SK-N-SH (cell line): ENCODE measurements around the gene HDAC7. TPM values are rescaled to one million over a fixed set of nuclear protein-coding genes. Genes with fewer than 3 reads are reported as not detected.

ENCODE experiments used
- CTCF ChIA-PET: fragments of 300-600, 350-600 bp; formaldehyde crosslinking; extraction: SDS; loops from one replicate; lab custom pipeline; 2021; lab: Yijun Ruan, JAX
- POLR2A ChIA-PET: fragments of 350-600 bp; sonication (Branson Sonifier 250); formaldehyde crosslinking; extraction: SDS; loops from one replicate; lab custom pipeline; 2020; ENCODE audit warnings: antibody characterized with exemption, inconsistent platforms; lab: Yijun Ruan, JAX
- DNase-seq: peaks from one replicate; pipeline ENCODE4 v3.0.0; 2012
- H2AFZ ChIP-seq: fragments of 200-600 bp; sonication (generic); 2 replicates; pipeline ENCODE4 v1.8.1; 2016; ENCODE audit warnings: antibody characterized with exemption, mild to moderate bottlenecking, low read depth
- H3F3A ChIP-seq: fragments of 200-600 bp; sonication (generic); replicated peaks from 2 replicates; pipeline ENCODE3; 2016; ENCODE audit warnings: antibody characterized with exemption, mild to moderate bottlenecking; ENCODE audit not compliant: insufficient read depth
- H3K27ac ChIP-seq, 2 experiments: fragments of 200-500 bp in 1 of 2; fragments of 200-600 bp in 1 of 2; sonication (Bioruptor generic) in 1 of 2; sonication (generic), shearing (Covaris generic) in 1 of 2; 2 replicates each; pipeline versions ENCODE4 v1.5.1 to v1.6.1; 2014 to 2016; ENCODE audit warnings: low read depth in 2 of 2, inconsistent platforms in 1 of 2, low read length in 1 of 2, mild to moderate bottlenecking in 1 of 2, mixed read lengths in 1 of 2
- H3K27me3 ChIP-seq: fragments of 200-600 bp; sonication (generic), shearing (Covaris generic); 2 replicates; pipeline ENCODE4 v1.6.1; 2016; ENCODE audit warnings: mixed run types; ENCODE audit not compliant: insufficient read depth
- H3K36me3 ChIP-seq, 2 experiments: fragments of 200-500 bp in 1 of 2; fragments of 200-600 bp in 1 of 2; sonication (Bioruptor generic) in 1 of 2; sonication (generic) in 1 of 2; replicated peaks in 1 of 2; 2 replicates each; pipeline versions ENCODE3 to v1.5.1; 2014 to 2016; ENCODE audit warnings: low read length in 1 of 2, mild to moderate bottlenecking in 1 of 2; ENCODE audit not compliant: insufficient read depth in 2 of 2, control insufficient read depth in 1 of 2
- H3K4me1 ChIP-seq, 2 experiments: fragments of 200-500 bp in 1 of 2; fragments of 200-600 bp in 1 of 2; sonication (Bioruptor generic) in 1 of 2; sonication (generic), shearing (Covaris generic) in 1 of 2; 2 replicates each; pipeline versions ENCODE4 v1.5.1 to v1.6.1; 2014 to 2016; ENCODE audit warnings: low read depth in 1 of 2, low read length in 1 of 2, mixed run types in 1 of 2; ENCODE audit not compliant: insufficient read depth in 2 of 2, control insufficient read depth in 1 of 2
- H3K4me2 ChIP-seq: fragments of 200-600 bp; sonication (generic), shearing (Covaris generic); 2 replicates; pipeline ENCODE4 v1.6.1; 2017; ENCODE audit warnings: mixed run types
- H3K4me3 ChIP-seq, 2 experiments: fragments of 200-500 bp in 1 of 2; fragments of 200-600 bp in 1 of 2; sonication (Bioruptor generic) in 1 of 2; sonication (generic), shearing (Covaris generic) in 1 of 2; 2 replicates each; pipeline versions ENCODE4 v1.5.1 to v1.8.1; 2014 to 2016; ENCODE audit warnings: low read depth in 2 of 2, inconsistent platforms in 1 of 2, low read length in 1 of 2, mild to moderate bottlenecking in 1 of 2, mixed read lengths in 1 of 2, moderate library complexity in 1 of 2
- H3K79me2 ChIP-seq: fragments of 200-600 bp; sonication (generic); 2 replicates; pipeline ENCODE4 v1.8.1; 2017; ENCODE audit warnings: mild to moderate bottlenecking; ENCODE audit not compliant: insufficient read depth
- H3K9ac ChIP-seq: fragments of 200-600 bp; sonication (generic); 2 replicates; pipeline ENCODE4 v1.6.1; 2017; ENCODE audit warnings: mixed run types
- H3K9me2 ChIP-seq: fragments of 200-600 bp; sonication (generic); 2 replicates; pipeline ENCODE4 v1.6.1; 2017; ENCODE audit warnings: mixed run types
- H3K9me3 ChIP-seq: fragments of 200-600 bp; sonication (generic); 2 replicates; pipeline ENCODE4 v1.6.1; 2017; ENCODE audit warnings: mixed run types, mild to moderate bottlenecking, moderate library complexity
- H4K20me1 ChIP-seq: fragments of 200-600 bp; sonication (generic); 2 replicates; pipeline ENCODE4 v1.6.1; 2017; ENCODE audit warnings: mild to moderate bottlenecking, mixed run types; ENCODE audit not compliant: insufficient read depth
- CHD2 ChIP-seq: fragments of 150-350 bp; IDR thresholded peaks from 2 replicates; pipeline ENCODE4 v1.6.1; 2018; ENCODE audit warnings: low read length; ENCODE audit not compliant: partially characterized antibody
- EZH2phosphoT487 ChIP-seq: fragments of 200-600 bp; sonication (generic); IDR thresholded peaks from 2 replicates; pipeline ENCODE4 v1.6.1; 2017; ENCODE audit warnings: low read depth, mixed run types, mild to moderate bottlenecking, antibody characterized with exemption, moderate library complexity, borderline replicate concordance
- FOSL2 ChIP-seq: IDR thresholded peaks from 2 replicates; pipeline ENCODE4 v1.4.0; 2012; ENCODE audit warnings: low read depth, mild to moderate bottlenecking, moderate library complexity, borderline replicate concordance
- FOXJ3 ChIP-seq: sonication (generic); formaldehyde crosslinking; IDR thresholded peaks from 2 replicates; pipeline ENCODE4 v1.5.1; 2020; ENCODE audit warnings: mild to moderate bottlenecking, missing genetic modification reagents
- FOXM1 ChIP-seq: IDR thresholded peaks from 2 replicates; pipeline ENCODE4 v1.4.0; 2012; ENCODE audit warnings: low read depth, mild to moderate bottlenecking
- JUND ChIP-seq: IDR thresholded peaks from 2 replicates; pipeline ENCODE4 v1.4.0; 2012
- NFIC ChIP-seq: IDR thresholded peaks from 2 replicates; pipeline ENCODE4 v1.4.0; 2012; ENCODE audit warnings: borderline replicate concordance
- PBX3 ChIP-seq: IDR thresholded peaks from 2 replicates; pipeline ENCODE4; 2012
- POLR2AphosphoS5 ChIP-seq: IDR thresholded peaks from 2 replicates; pipeline ENCODE4 v1.6.1; 2012; ENCODE audit warnings: low read depth, low read length
- RAD21 ChIP-seq: IDR thresholded peaks from 2 replicates; pipeline ENCODE4 v1.6.1; 2012; ENCODE audit warnings: mild to moderate bottlenecking, low read length
- RFX5 ChIP-seq: IDR thresholded peaks from 2 replicates; pipeline ENCODE4 v1.6.1; 2012; ENCODE audit warnings: mild to moderate bottlenecking, improper control_type of control experiment, low read length
- SMC3 ChIP-seq: IDR thresholded peaks from 2 replicates; pipeline ENCODE4 v1.6.1; 2012; ENCODE audit warnings: low read depth, low read length, improper control_type of control experiment
- TEAD4 ChIP-seq: IDR thresholded peaks from 2 replicates; pipeline ENCODE4 v1.4.0; 2012; ENCODE audit warnings: mild to moderate bottlenecking, borderline replicate concordance; ENCODE audit not compliant: insufficient read depth
- USF1 ChIP-seq: IDR thresholded peaks from 2 replicates; pipeline ENCODE4 v1.4.0; 2012; ENCODE audit warnings: low read depth, borderline replicate concordance
- YY1 ChIP-seq: IDR thresholded peaks from 2 replicates; pipeline ENCODE4 v1.4.0; 2012; ENCODE audit warnings: low read depth, mild to moderate bottlenecking
- WGBS: methylation state at CpG from one replicate; pipeline ENCODE4 v1.1.6; 2017; ENCODE audit warnings: low lambda C conversion rate; 5-methylcytosine and 5-hydroxymethylcytosine counted together
- polyA plus RNA-seq, 3 experiments: library from polyadenylated mRNA; depleted of rRNA; stranded (reverse); fragments of >200 nt; gene quantifications; 2 replicates each; pipeline ENCODE4 v1.2.3, GENCODE V29; 2012

The HDAC7 gene
- polyA plus RNA-seq, 1 of the 3 experiments (the other 2 are of a cell fraction): 51.0 TPM

DNA sequence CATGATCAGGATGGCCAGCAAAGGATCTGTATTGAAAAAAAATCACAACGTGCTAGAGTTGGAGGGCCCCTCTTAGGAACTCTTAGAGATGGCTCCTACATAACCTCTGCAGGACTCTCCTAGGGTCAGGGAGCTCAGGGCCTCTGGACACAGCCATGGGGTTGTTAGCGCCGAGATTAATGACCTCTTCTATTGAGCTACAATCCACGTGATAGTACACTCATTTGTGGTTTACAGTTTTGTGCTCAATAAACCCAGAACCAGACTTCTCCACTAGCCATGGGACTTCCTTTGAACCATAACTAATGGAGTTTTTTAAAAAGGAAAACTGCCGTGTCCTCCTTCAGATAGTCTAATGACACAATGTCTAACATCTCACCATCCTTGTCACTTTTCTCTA lies 29.6 kb upstream of the HDAC7 start (continued):
- TF ChIP-seq FOSL2: no peak

GRCh38 chr12:47848853-47849252 lies 29.1 kb upstream of the HDAC7 start:
- Histone ChIP-seq H3K27me3 (no peaks in the 10 kb centered on the region; the same call in 1 of the 2 replicates), H3K4me2 (no peak overlapping the region), H3K9me2 (no peaks in the 10 kb centered on the region), H3K79me2 (no peaks in the 10 kb centered on the region), H3K4me3 (no peak overlapping the region)
- TF ChIP-seq JUND (no peak), FOXJ3 (CRISPR knock-in tag) (no peak), EZH2phosphoT487 (no peak), RAD21 (no peak), FOXM1 (no peak), POLR2AphosphoS5 (no peak), FOSL2 (no peak), YY1 (no peak), USF1 (no peak), CHD2 (no peak), TEAD4 (no peak), NFIC (no peak), SMC3 (no peak), RFX5 (no peak), PBX3 (no peak)
- TF ChIP-seq, all 33 proteins: peak for 0
- Histone ChIP-seq H3K9ac (no peak overlapping the region), H3K27ac (no peak overlapping the region), H3K4me1 (peaks cover 0 to 8% of the 10 kb centered on the region in 2 experiments; a peak in 1 of 4 replicates), H3F3A (no peaks in the 10 kb centered on the region), H2AFZ (no peak overlapping the region), H4K20me1 (no peaks in the 10 kb centered on the region), H3K9me3 (no peaks in the 10 kb centered on the region), H3K36me3 (no peaks in the 10 kb centered on the region)
- WGBS: 67% methylated on average over 5 of the region's 5 CpGs
- no peak for DNase-seq
- ChIA-PET POLR2A (no interaction called here), CTCF (interaction anchor here (1.3 to 25.6 kb wide), 4 partner anchors 9 to 137 kb away, joined by 3 to 458 read pairs (median 238); partner anchors contain the start of genes RPAP3 and SLC48A1)
